HCT116 (cell line): ENCODE data around the gene CDKN2B-AS1. TPM values are rescaled to one million over a fixed set of nuclear protein-coding genes. Genes with fewer than 3 reads are reported as not detected.

Experiments used
- ATAC-seq: fragments of 200-7000 bp; cut with Tn5 transposase; 2 replicates; pipeline ENCODE4 v1.9.1; 2020; ENCODE audit warnings: mild to moderate bottlenecking, moderate library complexity
- BruUV-seq: library from RNA; stranded (reverse); fragments of 400-500 nt; replicated peaks from 2 replicates; lab custom pipeline; 2021; lab: Mats Ljungman, UMichigan
- CTCF ChIA-PET: fragments of 300-600 bp; sonication (Branson Sonifier 250); formaldehyde crosslinking; loops from one replicate; lab custom pipeline; 2021; ENCODE audit warnings: antibody characterized with exemption; lab: Charles Lee
- POLR2A ChIA-PET: fragments of 300-600, 350-600 bp; sonication (Branson Sonifier 250); formaldehyde crosslinking; loops from one replicate; lab custom pipeline; 2021; ENCODE audit warnings: antibody characterized with exemption; lab: Charles Lee
- RAD21 ChIA-PET, 2 experiments: fragments of 300-600 bp; sonication (Branson Sonifier 250); formaldehyde crosslinking; loops; one replicate each; lab custom pipeline; 2023; ENCODE audit warnings: low total read pairs in 2 of 2; ENCODE audit not compliant: uncharacterized antibody in 2 of 2, unreplicated experiment in 2 of 2, low non-redundant PET in 1 of 2; lab: Charles Lee
- DNase-seq: peaks from one replicate; pipeline ENCODE4 v3.0.0-alpha.2; 2010; ENCODE audit warnings: low read depth, low spot score
- H2AFZ ChIP-seq: fragments of 200-600 bp; shearing (Covaris generic), sonication (generic); 2 replicates; pipeline ENCODE4 v1.6.1; 2017; ENCODE audit warnings: low read depth, mixed run types, mixed read lengths, antibody characterized with exemption, low read length; ENCODE audit not compliant: poor library complexity, severe bottlenecking
- H3K27ac ChIP-seq: 2 replicates; pipeline ENCODE4 v1.5.1; 2012; ENCODE audit warnings: low read depth, low read length
- H3K27me3 ChIP-seq: fragments of 200-600 bp; sonication (generic); 2 replicates; pipeline ENCODE4 v1.6.1; 2016; ENCODE audit warnings: mixed run types, low read length, mixed read lengths; ENCODE audit not compliant: insufficient read depth
- H3K36me3 ChIP-seq, 2 experiments: fragments of 200-500 bp in 1 of 2; fragments of 200-600 bp in 1 of 2; sonication (Bioruptor generic) in 1 of 2; sonication (generic) in 1 of 2; 2 replicates each; pipeline versions ENCODE4 v1.5.1 to v1.6.1; 2014 to 2016; ENCODE audit warnings: low read length in 2 of 2, inconsistent platforms in 1 of 2, mixed read lengths in 1 of 2, mixed run types in 1 of 2; ENCODE audit not compliant: insufficient read depth in 2 of 2, control insufficient read depth in 1 of 2
- H3K4me1 ChIP-seq, 2 experiments: fragments of 200-600 bp in 1 of 2; sonication (generic) in 1 of 2; 2 replicates each; pipeline versions ENCODE4 v1.5.1 to v1.6.1; 2012 to 2017; ENCODE audit warnings: low read length in 2 of 2, inconsistent platforms in 1 of 2, mild to moderate bottlenecking in 1 of 2, mixed read lengths in 1 of 2, mixed run types in 1 of 2, moderate library complexity in 1 of 2; ENCODE audit not compliant: insufficient read depth in 2 of 2, control insufficient read depth in 1 of 2
- H3K4me2 ChIP-seq: fragments of 200-600 bp; sonication (generic); 2 replicates; pipeline ENCODE4 v1.6.1; 2017; ENCODE audit warnings: mixed run types, low read length, mixed read lengths
- H3K4me3 ChIP-seq, 2 experiments: fragments of 200-600 bp in 1 of 2; sonication (generic) in 1 of 2; replicated peaks in 1 of 2; 2 replicates each; pipeline ENCODE4 v1.5.1; 2011 to 2016; ENCODE audit warnings: low read length in 2 of 2, control low read depth in 1 of 2, low read depth in 1 of 2, mild to moderate bottlenecking in 1 of 2, mixed read lengths in 1 of 2, mixed run types in 1 of 2
- H3K79me2 ChIP-seq: fragments of 200-600 bp; sonication (generic); 2 replicates; pipeline ENCODE4 v1.6.1; 2017; ENCODE audit warnings: mild to moderate bottlenecking, mixed run types, low read length, moderate library complexity, mixed read lengths; ENCODE audit not compliant: insufficient read depth
- H3K9ac ChIP-seq: fragments of 200-600 bp; sonication (generic); 2 replicates; pipeline ENCODE4 v1.6.1; 2016; ENCODE audit warnings: low read length, mixed read lengths
- H3K9me2 ChIP-seq: fragments of 200-600 bp; sonication (generic), shearing (Covaris generic); 2 replicates; pipeline ENCODE4 v1.6.1; 2017; ENCODE audit warnings: mixed run types, mild to moderate bottlenecking, moderate library complexity; ENCODE audit not compliant: insufficient read depth
- H3K9me3 ChIP-seq, 2 experiments: fragments of 200-500 bp in 1 of 2; fragments of 200-600 bp in 1 of 2; sonication (Bioruptor generic) in 1 of 2; sonication (generic) in 1 of 2; 2 replicates each; pipeline ENCODE4 v1.6.1; 2014 to 2017; ENCODE audit warnings: low read length in 2 of 2, mixed read lengths in 2 of 2, inconsistent platforms in 1 of 2, low read depth in 1 of 2, mild to moderate bottlenecking in 1 of 2, mixed run types in 1 of 2, moderate library complexity in 1 of 2; ENCODE audit not compliant: control insufficient read depth in 1 of 2, insufficient read depth in 1 of 2
- H4K20me1 ChIP-seq: fragments of 200-600 bp; sonication (generic), shearing (Covaris generic); 2 replicates; pipeline ENCODE4 v1.6.1; 2017; ENCODE audit warnings: mixed run types, mild to moderate bottlenecking, moderate library complexity; ENCODE audit not compliant: insufficient read depth
- CBX3 ChIP-seq: IDR thresholded peaks from 2 replicates; pipeline ENCODE4 v1.6.1; 2012; ENCODE audit warnings: low read depth
- EZH2 ChIP-seq: fragments of 200-600 bp; sonication (generic); IDR thresholded peaks from 2 replicates; pipeline ENCODE4 v1.6.1; 2017; ENCODE audit warnings: antibody characterized with exemption, mixed run types
- EZH2phosphoT487 ChIP-seq: fragments of 200-600 bp; IDR thresholded peaks from 2 replicates; pipeline ENCODE4 v1.6.1; 2018; ENCODE audit warnings: antibody characterized with exemption, borderline replicate concordance
- POLR2A ChIP-seq: IDR thresholded peaks from 2 replicates; pipeline ENCODE4 v1.7.0; 2011; ENCODE audit warnings: borderline replicate concordance; ENCODE audit not compliant: insufficient read depth, insufficient read length; ENCODE audit errors: extremely low read depth
- SRF ChIP-seq: IDR thresholded peaks from 2 replicates; pipeline ENCODE4 v1.6.1; 2012; ENCODE audit warnings: low read depth
- YY1 ChIP-seq: IDR thresholded peaks from 2 replicates; pipeline ENCODE4 v1.6.1; 2011; ENCODE audit warnings: low read length, low read depth, moderate library complexity, mild to moderate bottlenecking; ENCODE audit not compliant: insufficient replicate concordance; ENCODE audit errors: extremely low read depth
- intact Hi-C: fragments of 100-400 bp; cut with micrococcal nuclease; formaldehyde crosslinking; loops from 2 replicates; pipeline ENCODE4 v1.10.0; 2022
- total RNA-seq: library from RNA; stranded (reverse); gene quantifications from one replicate; pipeline ENCODE4 v1.2.1, GENCODE V29; 2021; ENCODE audit not compliant: unreplicated experiment
- TF ChIP-seq, protein P1 (sequence below), 3 experiments: fragments of 200-600 bp in 1 of 3; sonication (generic) in 1 of 3; IDR thresholded peaks in 2 of 3; conservative IDR thresholded peaks in 1 of 3; 2 replicates each; pipeline ENCODE4 v1.5.1; 2012 to 2017; ENCODE audit warnings: low read depth in 2 of 3, low read length in 2 of 3, antibody characterized with exemption in 1 of 3, borderline replicate concordance in 1 of 3, control low read depth in 1 of 3, mild to moderate bottlenecking in 1 of 3, mixed read lengths in 1 of 3, mixed run types in 1 of 3, moderate library complexity in 1 of 3; ENCODE audit not compliant: insufficient read depth in 1 of 3

CDKN2B-AS1 gene
- total RNA-seq, 1 experiment from 2014 or later: 1.7 TPM

DNA sequence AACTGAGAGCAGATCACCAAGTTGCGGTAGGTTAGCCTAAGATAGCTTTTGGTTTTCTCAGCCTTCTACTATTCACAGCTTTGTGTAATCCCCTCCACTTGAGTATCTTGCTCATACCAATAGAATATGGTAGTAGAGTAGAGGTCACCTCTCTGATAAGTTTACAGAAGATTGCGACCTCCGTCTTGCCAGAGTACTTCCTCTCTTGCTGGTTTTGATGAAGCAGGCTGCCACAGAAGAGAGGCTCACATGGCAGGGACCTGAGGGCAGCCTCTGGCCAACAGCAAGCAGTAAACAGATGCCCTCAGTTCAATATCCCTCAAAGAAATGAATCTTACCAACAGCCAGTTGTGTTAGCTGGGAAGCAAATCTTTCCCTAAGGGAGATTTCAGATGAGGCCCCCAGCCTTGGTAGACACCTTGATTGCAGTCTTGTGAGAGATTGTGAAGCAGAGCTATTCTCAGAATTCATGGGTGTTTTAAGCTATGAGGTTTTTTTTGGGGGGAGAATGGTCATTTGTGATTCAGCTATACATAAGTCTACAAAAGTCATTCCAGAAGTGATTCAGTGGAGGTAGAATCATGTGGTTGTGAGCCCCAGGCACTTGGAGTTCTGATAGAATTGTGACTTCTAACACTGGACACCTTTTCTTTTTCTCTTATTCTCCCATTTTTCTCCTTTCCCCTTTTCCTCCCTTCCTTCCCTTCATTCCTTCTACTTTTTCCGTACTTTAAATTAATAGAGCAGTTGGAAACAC, 37.2 kb downstream of the CDKN2B-AS1 start (continued):
- TF ChIP-seq, protein P1, sequence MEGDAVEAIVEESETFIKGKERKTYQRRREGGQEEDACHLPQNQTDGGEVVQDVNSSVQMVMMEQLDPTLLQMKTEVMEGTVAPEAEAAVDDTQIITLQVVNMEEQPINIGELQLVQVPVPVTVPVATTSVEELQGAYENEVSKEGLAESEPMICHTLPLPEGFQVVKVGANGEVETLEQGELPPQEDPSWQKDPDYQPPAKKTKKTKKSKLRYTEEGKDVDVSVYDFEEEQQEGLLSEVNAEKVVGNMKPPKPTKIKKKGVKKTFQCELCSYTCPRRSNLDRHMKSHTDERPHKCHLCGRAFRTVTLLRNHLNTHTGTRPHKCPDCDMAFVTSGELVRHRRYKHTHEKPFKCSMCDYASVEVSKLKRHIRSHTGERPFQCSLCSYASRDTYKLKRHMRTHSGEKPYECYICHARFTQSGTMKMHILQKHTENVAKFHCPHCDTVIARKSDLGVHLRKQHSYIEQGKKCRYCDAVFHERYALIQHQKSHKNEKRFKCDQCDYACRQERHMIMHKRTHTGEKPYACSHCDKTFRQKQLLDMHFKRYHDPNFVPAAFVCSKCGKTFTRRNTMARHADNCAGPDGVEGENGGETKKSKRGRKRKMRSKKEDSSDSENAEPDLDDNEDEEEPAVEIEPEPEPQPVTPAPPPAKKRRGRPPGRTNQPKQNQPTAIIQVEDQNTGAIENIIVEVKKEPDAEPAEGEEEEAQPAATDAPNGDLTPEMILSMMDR (IDR thresholded peaks at IDR 0.05 in 2 of 3, conservative IDR thresholded peaks at IDR 0.05 in 1 of 3; ENCODE audit: borderline replicate concordance in 1 of 3, insufficient read depth in 1 of 3, low read depth in 2 of 3, low read length in 2 of 3): no peak
- TF ChIP-seq POLR2A: no peak
- TF ChIP-seq EZH2: no peak

DNA sequence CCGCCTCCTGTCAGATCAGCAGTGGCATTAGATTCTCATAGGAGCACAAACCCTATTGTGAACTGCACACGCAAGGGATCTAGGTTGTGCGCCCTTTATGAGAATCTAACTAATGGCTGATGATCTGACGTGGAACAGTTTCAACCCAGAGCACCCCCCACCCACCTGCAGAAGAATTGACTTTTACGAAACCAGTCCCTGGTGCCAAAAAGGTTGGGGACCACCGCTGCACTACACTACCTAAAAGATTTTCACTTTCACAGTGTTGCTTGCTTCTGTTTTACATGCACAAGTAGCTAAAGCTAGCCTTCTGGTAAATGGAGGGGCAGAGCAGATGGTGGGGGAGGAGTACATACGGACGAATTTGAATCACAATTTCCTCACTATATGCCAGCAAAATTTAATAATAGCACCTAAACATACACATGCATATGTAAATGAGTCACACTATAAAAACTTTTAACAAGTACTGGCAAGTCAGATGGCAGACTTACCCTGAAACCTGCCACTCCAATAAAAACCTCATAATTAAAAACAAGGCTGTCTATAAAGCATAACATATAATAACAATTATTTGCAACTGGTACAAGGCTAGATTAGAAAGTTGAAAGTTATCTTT, 38.5 kb downstream of the CDKN2B-AS1 start:
- no peak for ATAC-seq
- TF ChIP-seq CBX3 (no peak), SRF (no peak), EZH2 (no peak), EZH2phosphoT487 (no peak), YY1 (no peak)
- TF ChIP-seq, protein P1 (IDR thresholded peaks at IDR 0.05 in 2 of 3, conservative IDR thresholded peaks at IDR 0.05 in 1 of 3; ENCODE audit: borderline replicate concordance in 1 of 3, insufficient read depth in 1 of 3, low read depth in 2 of 3, low read length in 2 of 3): no peak
- Histone ChIP-seq H3K27ac (no peak overlapping the region), H3K4me1 (peaks cover 7 to 12% of the 10 kb centered on the region in 2 experiments; a peak in 3 of 4 replicates), H3K4me3 (no peak overlapping the region), H3K4me2 (no peak overlapping the region), H3K9me2 (no peaks in the 10 kb centered on the region), H3K9ac (no peak overlapping the region), H3K79me2 (no peaks in the 10 kb centered on the region), H4K20me1 (no peaks in the 10 kb centered on the region), H3K27me3 (no peaks in the 10 kb centered on the region), H2AFZ (no peak overlapping the region), H3K36me3 (no peaks in the 10 kb centered on the region), H3K9me3 (no peaks in the 10 kb centered on the region)
- CTCF ChIA-PET: no interaction called here
- DNase-seq: no peak
- RAD21 ChIA-PET: no interaction called here
- no TSS peak for BruUV-seq
- intact Hi-C loops: no loop called here
- POLR2A ChIA-PET: no interaction called here
